Vagina (tissue), 2 donors: ENCODE results near the gene ANKRD7. TPM values are rescaled to one million over a fixed set of nuclear protein-coding genes. Genes with fewer than 3 reads are reported as not detected.
A peak's percentile ranks its signal among the peaks of the same experiment; 100 is the strongest.

ENCODE experiments used
- DNase-seq, 2 donors: peaks; one replicate each; pipeline ENCODE4 v3.0.0-alpha.2; 2017; ENCODE audit errors: extremely low spot score in 2 of 2
- H3K27ac ChIP-seq: fragments of 200-600 bp; sonication (generic); one replicate; pipeline ENCODE4 v1.5.1; 2019
- H3K27me3 ChIP-seq: fragments of 200-600 bp; sonication (generic); one replicate; pipeline ENCODE4 v1.5.1; 2019
- H3K36me3 ChIP-seq, 2 donors: fragments of 200-600 bp; sonication (generic); one replicate each; pipeline ENCODE4 v1.5.1; 2017 to 2019
- H3K4me1 ChIP-seq: fragments of 200-600 bp; sonication (generic); one replicate; pipeline ENCODE4 v1.5.1; 2019
- H3K4me3 ChIP-seq, 2 donors: fragments of 200-600 bp; sonication (generic); 1 replicate in 1 of 2; 2 replicates in 1 of 2; pipeline ENCODE4 v1.5.1; 2016 to 2019
- H3K9me3 ChIP-seq: fragments of 200-600 bp; sonication (generic); one replicate; pipeline ENCODE4 v1.5.1; 2019
- POLR2A ChIP-seq, 2 donors: fragments of 450-650 bp; IDR thresholded peaks; one replicate each; pipeline ENCODE4 v1.6.1; 2017; ENCODE audit warnings: antibody characterized with exemption in 2 of 2, mild to moderate bottlenecking in 2 of 2, moderate library complexity in 2 of 2
- POLR2AphosphoS5 ChIP-seq, 2 donors: sonication (generic); formaldehyde crosslinking; IDR thresholded peaks; one replicate each; pipeline ENCODE4 v1.9.0; 2017; ENCODE audit warnings: antibody characterized with exemption in 2 of 2, mild to moderate bottlenecking in 2 of 2, low read depth in 1 of 2; ENCODE audit not compliant: insufficient read depth in 1 of 2
- intact Hi-C: fragments of 100-400 bp; cut with DNase I; formaldehyde crosslinking; loops from one replicate; pipeline ENCODE4 v1.15.1; 2023
- total RNA-seq: library from RNA; depleted of rRNA; stranded (reverse); fragments of >200 nt; gene quantifications from one replicate; pipeline ENCODE4 v1.2.3, GENCODE V29; 2016
- TF ChIP-seq, protein P1 (sequence below), 3 experiments: fragments of 450-650 bp in 2 of 3; fragments of 200-600 bp in 1 of 3; sonication (generic) in 1 of 3; IDR thresholded peaks; one replicate each; pipeline ENCODE4 v1.5.1; 2017 to 2019; ENCODE audit warnings: antibody characterized with exemption in 3 of 3, mild to moderate bottlenecking in 2 of 3, moderate library complexity in 2 of 3

The ANKRD7 gene
- total RNA-seq, 1 donor from 2014 or later, result 1.5 TPM

DNA sequence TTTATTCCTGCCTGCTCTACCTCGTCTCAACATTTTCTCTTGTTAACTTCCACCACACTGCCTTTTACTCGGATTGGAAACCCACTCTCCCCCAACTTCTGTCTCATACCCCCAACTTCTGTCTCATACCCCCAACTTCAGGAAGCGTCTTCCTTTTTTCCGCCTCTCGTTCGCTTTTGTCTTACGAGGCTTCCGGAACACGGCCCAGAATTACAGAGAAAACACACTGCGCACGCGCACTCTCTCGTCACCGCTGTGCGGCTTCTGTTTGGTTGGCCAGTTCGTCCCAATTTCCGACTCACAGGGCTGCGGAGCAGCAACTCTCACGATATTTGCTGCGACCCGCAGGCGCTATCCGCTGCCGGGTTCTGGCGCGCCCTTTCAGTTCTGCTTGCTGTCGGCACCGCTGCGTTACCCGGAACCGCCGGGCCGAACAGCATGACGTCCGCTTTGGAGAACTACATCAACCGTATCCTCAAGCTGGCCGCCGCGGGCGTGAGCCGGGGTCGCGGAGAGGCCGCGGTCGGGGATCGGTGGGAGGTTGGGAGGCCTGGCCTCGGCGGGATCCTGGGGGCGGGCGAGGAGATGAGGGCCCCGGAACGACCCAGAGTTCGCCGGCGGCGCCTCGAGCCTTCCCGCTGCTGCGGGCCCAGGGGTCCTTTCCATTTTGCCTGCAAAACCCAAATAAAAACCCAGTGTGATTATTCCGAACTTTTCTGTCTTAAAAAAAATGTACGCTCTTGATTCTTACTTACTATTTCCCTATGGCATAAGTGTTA, 40.5 kb upstream of the ANKRD7 start, which contains the start of gene LSM8:
LSM8 (plus strand) TSS at position 379 of the 779 bp plus-strand sequence; CDS start at position 439, 60 bp downstream.
- H3K9me3 ChIP-seq, result no peaks in the 10 kb centered on the region
- intact Hi-C loops, result no loop called here
- TF ChIP-seq POLR2AphosphoS5 (IDR thresholded peaks at IDR 0.05; ENCODE audit: insufficient read depth in 1 of 2, low read depth in 1 of 2) (peak; percentile 96), POLR2A (IDR thresholded peaks at IDR 0.05) (peak in 1 of 2 donors; percentile 42)
- TF ChIP-seq, protein P1, sequence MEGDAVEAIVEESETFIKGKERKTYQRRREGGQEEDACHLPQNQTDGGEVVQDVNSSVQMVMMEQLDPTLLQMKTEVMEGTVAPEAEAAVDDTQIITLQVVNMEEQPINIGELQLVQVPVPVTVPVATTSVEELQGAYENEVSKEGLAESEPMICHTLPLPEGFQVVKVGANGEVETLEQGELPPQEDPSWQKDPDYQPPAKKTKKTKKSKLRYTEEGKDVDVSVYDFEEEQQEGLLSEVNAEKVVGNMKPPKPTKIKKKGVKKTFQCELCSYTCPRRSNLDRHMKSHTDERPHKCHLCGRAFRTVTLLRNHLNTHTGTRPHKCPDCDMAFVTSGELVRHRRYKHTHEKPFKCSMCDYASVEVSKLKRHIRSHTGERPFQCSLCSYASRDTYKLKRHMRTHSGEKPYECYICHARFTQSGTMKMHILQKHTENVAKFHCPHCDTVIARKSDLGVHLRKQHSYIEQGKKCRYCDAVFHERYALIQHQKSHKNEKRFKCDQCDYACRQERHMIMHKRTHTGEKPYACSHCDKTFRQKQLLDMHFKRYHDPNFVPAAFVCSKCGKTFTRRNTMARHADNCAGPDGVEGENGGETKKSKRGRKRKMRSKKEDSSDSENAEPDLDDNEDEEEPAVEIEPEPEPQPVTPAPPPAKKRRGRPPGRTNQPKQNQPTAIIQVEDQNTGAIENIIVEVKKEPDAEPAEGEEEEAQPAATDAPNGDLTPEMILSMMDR (IDR thresholded peaks at IDR 0.05), result no peak
- H3K4me3 ChIP-seq, result peak within 1 kb of the TSS; percentile 65 to 76
- peaks cover 0 to 16% of the 10 kb centered on the region in 2 donors for H3K36me3 ChIP-seq
- peaks cover 38% of the 10 kb centered on the region for H3K4me1 ChIP-seq
- no peaks in the 10 kb centered on the region for H3K27me3 ChIP-seq
- H3K27ac ChIP-seq, result peak within 1 kb of the TSS; percentile 78
- peak; percentile 96 to 97 for DNase-seq

DNA sequence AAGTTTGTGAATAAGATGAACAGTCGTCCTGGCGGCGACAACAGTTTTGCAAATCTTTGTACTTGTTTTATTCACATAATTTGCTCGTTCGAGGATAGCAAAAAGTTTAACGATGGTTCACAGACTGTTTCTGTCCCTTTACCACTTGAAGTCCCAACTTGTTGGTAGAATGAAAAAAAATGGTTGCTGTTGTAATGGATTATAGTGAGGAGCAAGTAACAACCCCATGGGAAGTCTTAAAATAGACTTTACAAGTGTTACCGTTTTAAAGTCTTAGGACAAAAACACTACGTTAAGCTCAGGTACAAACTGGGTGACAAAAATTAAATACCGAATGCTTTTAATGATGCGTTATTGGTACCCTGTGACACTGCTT, 40.0 kb upstream of the ANKRD7 start:
- Histone ChIP-seq H3K27ac (peak overlapping the region; percentile 78), H3K27me3 (no peaks in the 10 kb centered on the region), H3K9me3 (no peaks in the 10 kb centered on the region), H3K4me3 (peak overlapping the region; percentile 65 to 76), H3K36me3 (peaks cover 0 to 21% of the 10 kb centered on the region in 2 donors), H3K4me1 (peaks cover 38% of the 10 kb centered on the region)
- intact Hi-C loops, result no loop called here
- no peak for DNase-seq
- TF ChIP-seq POLR2AphosphoS5 (IDR thresholded peaks at IDR 0.05; ENCODE audit: insufficient read depth in 1 of 2, low read depth in 1 of 2) (no peak), POLR2A (IDR thresholded peaks at IDR 0.05) (no peak)
- TF ChIP-seq, protein P1 (IDR thresholded peaks at IDR 0.05), result no peak

DNA sequence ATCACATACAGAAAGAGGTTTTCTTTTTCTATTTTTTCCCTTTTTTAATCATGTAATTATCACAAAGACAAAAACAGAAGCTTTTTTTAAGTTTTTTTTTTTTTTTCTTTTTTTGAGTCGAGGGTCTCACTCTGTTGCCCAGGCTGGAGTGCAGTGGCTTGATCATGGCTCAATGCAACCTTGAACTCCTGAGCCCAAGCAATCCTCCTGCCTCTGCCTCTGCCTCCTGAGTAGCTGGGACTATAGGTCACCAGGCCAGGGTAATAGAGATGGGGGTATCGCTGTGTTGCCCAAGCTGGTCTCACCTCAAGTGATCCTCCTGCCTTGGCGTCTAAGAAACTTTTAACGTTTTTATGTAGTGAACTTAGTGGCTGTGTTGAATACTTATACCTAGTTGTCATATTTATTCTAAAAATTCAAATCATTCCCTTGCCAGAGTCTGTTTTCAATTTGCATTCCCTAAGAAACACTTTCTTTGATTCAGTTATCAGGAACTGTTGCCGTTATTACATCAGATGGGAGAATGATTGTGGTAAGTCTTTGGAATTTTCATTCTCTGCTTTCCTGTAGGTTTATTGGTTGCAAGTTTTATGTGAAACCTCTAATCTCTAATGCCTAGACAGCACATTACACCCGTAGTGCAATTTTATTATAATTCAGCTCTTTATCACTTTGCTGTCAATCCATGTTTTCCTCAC, 39.2 kb upstream of the ANKRD7 start:
- TF ChIP-seq POLR2A (IDR thresholded peaks at IDR 0.05), result no peak
- TF ChIP-seq POLR2AphosphoS5 (IDR thresholded peaks at IDR 0.05; ENCODE audit: insufficient read depth in 1 of 2, low read depth in 1 of 2), result no peak
- TF ChIP-seq, protein P1 (IDR thresholded peaks at IDR 0.05), result no peak
- Histone ChIP-seq H3K4me3 (peak overlapping the region; percentile 65 to 76), H3K9me3 (no peaks in the 10 kb centered on the region), H3K27ac (no peak overlapping the region), H3K4me1 (peaks cover 38% of the 10 kb centered on the region), H3K27me3 (no peaks in the 10 kb centered on the region), H3K36me3 (peaks cover 0 to 26% of the 10 kb centered on the region in 2 donors)
- no peak for DNase-seq
- intact Hi-C loops, result no loop called here

DNA sequence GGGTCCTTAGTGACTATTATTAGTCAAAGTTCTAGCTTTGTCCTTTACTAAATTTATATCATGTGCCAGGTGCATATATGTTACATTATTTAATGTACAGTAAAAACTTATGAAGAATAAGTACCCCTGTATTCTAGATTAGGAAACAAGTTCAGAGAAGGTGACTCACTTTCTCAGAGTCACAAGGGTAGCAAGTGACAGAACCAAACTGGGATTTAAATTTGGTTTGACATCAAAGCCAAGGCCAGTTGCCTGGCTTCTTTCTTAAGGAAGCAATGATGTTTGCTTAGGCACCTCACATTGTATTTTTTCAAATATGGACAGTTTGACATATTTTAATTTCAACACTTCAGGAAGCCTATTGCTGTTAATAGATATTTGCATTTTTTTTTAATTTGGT, 38.0 kb upstream of the ANKRD7 start:
- peaks cover 38% of the 10 kb centered on the region for H3K4me1 ChIP-seq
- TF ChIP-seq, protein P1 (IDR thresholded peaks at IDR 0.05), result no peak
- TF ChIP-seq POLR2A (IDR thresholded peaks at IDR 0.05), result no peak
- no peak for TF ChIP-seq POLR2AphosphoS5 (IDR thresholded peaks at IDR 0.05; ENCODE audit: insufficient read depth in 1 of 2, low read depth in 1 of 2)
- no peak for DNase-seq
- H3K27ac ChIP-seq, result no peak overlapping the region
- H3K4me3 ChIP-seq, result no peak overlapping the region
- peaks cover 0 to 32% of the 10 kb centered on the region in 2 donors for H3K36me3 ChIP-seq
- no peaks in the 10 kb centered on the region for H3K27me3 ChIP-seq
- H3K9me3 ChIP-seq, result no peaks in the 10 kb centered on the region
- intact Hi-C loops, result no loop called here
